NOMO-1 (cell line): ENCODE data around the gene PDZRN3.

Experiments used
- DNase-seq, 2 experiments: peaks; one replicate each; lab custom pipeline; 2025; ENCODE audit not compliant: unreplicated experiment in 2 of 2; lab: John Stamatoyannopoulos, UW

The PDZRN3 gene

GRCh38 chr3:73624821-73625665 lies at the start of gene PDZRN3:
Gene PDZRN3, minus strand, starts transcription at chr3:73624941.
- no peak for DNase-seq

- DNase-seq: no peak
Observed at GRCh38 chr3:73674280-73674679, 49.5 kb upstream of the PDZRN3 start.

GRCh38 chr3:73669260-73669659 lies 44.5 kb upstream of the PDZRN3 start:
- DNase-seq: no peak

GRCh38 chr3:73668391-73668790 lies 43.6 kb upstream of the PDZRN3 start:
- no peak for DNase-seq

GRCh38 chr3:73667889-73668288 lies 43.1 kb upstream of the PDZRN3 start:
- DNase-seq: no peak

GRCh38 chr3:73665286-73665685 lies 40.5 kb upstream of the PDZRN3 start:
- DNase-seq: no peak

GRCh38 chr3:73664389-73664788 lies 39.6 kb upstream of the PDZRN3 start:
- no peak for DNase-seq

GRCh38 chr3:73663495-73663894 lies 38.8 kb upstream of the PDZRN3 start:
- no peak for DNase-seq

- DNase-seq: no peak
Observed at GRCh38 chr3:73661265-73661664, 36.5 kb upstream of the PDZRN3 start.

GRCh38 chr3:73658227-73658626 lies 33.5 kb upstream of the PDZRN3 start:
- no peak for DNase-seq

GRCh38 chr3:73657186-73657585 lies 32.4 kb upstream of the PDZRN3 start:
- DNase-seq: no peak

GRCh38 chr3:73656241-73656890 lies 31.6 kb upstream of the PDZRN3 start:
- DNase-seq: no peak

GRCh38 chr3:73655197-73655596 lies 30.5 kb upstream of the PDZRN3 start:
- no peak for DNase-seq

GRCh38 chr3:73653877-73654276 lies 29.1 kb upstream of the PDZRN3 start:
- no peak for DNase-seq

- DNase-seq: no peak
Observed at GRCh38 chr3:73653351-73653750, 28.6 kb upstream of the PDZRN3 start.

- DNase-seq: no peak
Observed at GRCh38 chr3:73652896-73653295, 28.2 kb upstream of the PDZRN3 start.

GRCh38 chr3:73637042-73637441 lies 12.3 kb upstream of the PDZRN3 start:
- no peak for DNase-seq

- DNase-seq: no peak
Observed at GRCh38 chr3:73635254-73635653, 10.5 kb upstream of the PDZRN3 start.

- no peak for DNase-seq
Observed at GRCh38 chr3:73633916-73634344, 9.2 kb upstream of the PDZRN3 start.

- DNase-seq: no peak
Observed at GRCh38 chr3:73633453-73633852, 8.7 kb upstream of the PDZRN3 start.

- DNase-seq: no peak
Observed at GRCh38 chr3:73626106-73626505, 1.4 kb upstream of the PDZRN3 start.
